ENCODE measurements around the gene FAM222B. TPM values are rescaled to one million over a fixed set of nuclear protein-coding genes. Genes with fewer than 3 reads are reported as not detected.

The FAM222B gene
- total and polyA plus RNA-seq, 4 donors: 3.6 to 18.7 (median 11.5) TPM

Small RNA genes within 50 kb of the gene (microRNA-seq; reads per million reads assigned to microRNA genes)
- gene MIR451B: 0 reads per million in 2 donors

Other genes starting within 250 kb of the FAM222B start
- 1 to 10 TPM; 2.2 to 3.6 TPM for gene SPAG5, start 243.8 kb downstream of the FAM222B start, total RNA-seq
- 1 to 10 TPM; 1.6 to 4.3 TPM for gene SPAG5, start 243.8 kb downstream of the FAM222B start, polyA plus RNA-seq
- gene RSKR, start 228.6 kb downstream of the FAM222B start, total RNA-seq: 10 to 100 TPM in 1 of 2 donors, 1 to 10 TPM in 1; 6.3 to 15.7 TPM
- 1 to 10 TPM in 1 of 2 donors, under 1 TPM in 1; 0.13 to 3.0 TPM for gene RSKR, start 228.6 kb downstream of the FAM222B start, polyA plus RNA-seq
- 100 to 1,000 TPM; 100 to 135 TPM for gene BLTP2, start 197.6 kb downstream of the FAM222B start, total RNA-seq
- 10 to 100 TPM; 27.7 to 27.8 TPM for gene BLTP2, start 197.6 kb downstream of the FAM222B start, polyA plus RNA-seq
- gene SDF2, start 180.9 kb downstream of the FAM222B start, total RNA-seq: 10 to 100 TPM; 34.8 to 40.8 TPM
- 10 to 100 TPM; 36.7 to 51.5 TPM for gene SDF2, start 180.9 kb downstream of the FAM222B start, polyA plus RNA-seq
- 10 to 100 TPM; 73.1 to 81.2 TPM for gene SUPT6H, start 180.6 kb downstream of the FAM222B start, total RNA-seq
- 10 to 100 TPM; 22.5 to 41.0 TPM for gene SUPT6H, start 180.6 kb downstream of the FAM222B start, polyA plus RNA-seq
- 1 to 10 TPM in 1 of 2 donors, under 1 TPM in 1; 0.78 to 6.6 TPM for gene PROCA1, start 130.9 kb downstream of the FAM222B start, total RNA-seq
- gene PROCA1, start 130.9 kb downstream of the FAM222B start, polyA plus RNA-seq: 1 to 10 TPM; 5.1 to 5.3 TPM
- gene RAB34, start 124.9 kb downstream of the FAM222B start, total RNA-seq: 100 to 1,000 TPM; 107 to 115 TPM
- gene RAB34, start 124.9 kb downstream of the FAM222B start, polyA plus RNA-seq: 100 to 1,000 TPM; 133 to 303 TPM
- gene RPL23A, start 122.8 kb downstream of the FAM222B start, total RNA-seq: 1,000 to 10,000 TPM; 1,133 to 1,177 TPM
- gene RPL23A, start 122.8 kb downstream of the FAM222B start, polyA plus RNA-seq: 1,000 to 10,000 TPM; 1,641 to 1,888 TPM
- 1 to 10 TPM in 1 of 2 donors, under 1 TPM in 1; 0.90 to 2.5 TPM for gene TLCD1, start 116.6 kb downstream of the FAM222B start, total RNA-seq
- 1 to 10 TPM in 1 of 2 donors, not detected in 1; 1.5 TPM for gene TLCD1, start 116.6 kb downstream of the FAM222B start, polyA plus RNA-seq
- gene NEK8, start 114.0 kb downstream of the FAM222B start, total RNA-seq: 1 to 10 TPM; 1.6 to 4.5 TPM
- 1 to 10 TPM; 2.0 to 5.3 TPM for gene NEK8, start 114.0 kb downstream of the FAM222B start, polyA plus RNA-seq
- gene TRAF4, start 98.8 kb downstream of the FAM222B start, total RNA-seq: 10 to 100 TPM; 18.8 to 24.6 TPM
- gene TRAF4, start 98.8 kb downstream of the FAM222B start, polyA plus RNA-seq: 10 to 100 TPM; 10.7 to 19.3 TPM
- 10 to 100 TPM; 17.1 to 20.0 TPM for gene ERAL1, start 12.2 kb upstream of the FAM222B start, total RNA-seq
- 10 to 100 TPM; 16.7 to 21.5 TPM for gene ERAL1, start 12.2 kb upstream of the FAM222B start, polyA plus RNA-seq
- 100 to 1,000 TPM in 1 of 2 donors, 10 to 100 TPM in 1; 99.1 to 108 TPM for gene FLOT2, start 54.9 kb upstream of the FAM222B start, total RNA-seq
- 10 to 100 TPM; 51.8 to 58.3 TPM for gene FLOT2, start 54.9 kb upstream of the FAM222B start, polyA plus RNA-seq
- 1 to 10 TPM; 4.3 to 6.1 TPM for gene DHRS13, start 60.3 kb upstream of the FAM222B start, total RNA-seq
- gene DHRS13, start 60.3 kb upstream of the FAM222B start, polyA plus RNA-seq: 1 to 10 TPM in 1 of 2 donors, under 1 TPM in 1; 0.75 to 2.7 TPM
- gene PHF12, start 108.7 kb upstream of the FAM222B start, total RNA-seq: 10 to 100 TPM; 30.5 to 47.0 TPM
- 10 to 100 TPM; 10.1 to 29.4 TPM for gene PHF12, start 108.7 kb upstream of the FAM222B start, polyA plus RNA-seq
- gene SEZ6, start 163.2 kb upstream of the FAM222B start, total RNA-seq: not detected
- not detected for gene SEZ6, start 163.2 kb upstream of the FAM222B start, polyA plus RNA-seq
- 1 to 10 TPM; 1.6 to 2.1 TPM for gene PIPOX, start 200.4 kb upstream of the FAM222B start, total RNA-seq
- gene PIPOX, start 200.4 kb upstream of the FAM222B start, polyA plus RNA-seq: 1 to 10 TPM; 2.0 to 2.4 TPM

Data from aorta (tissue), 4 donors.